ENCODE measurements around the gene CCNDBP1.

The CCNDBP1 gene

GRCh38 chr15:43210172-43210745, 25.1 kb downstream of the CCNDBP1 start:
- no peak for DNase-seq

GRCh38 chr15:43210807-43211206, 25.6 kb downstream of the CCNDBP1 start:
- Mint-ChIP-seq H3K27me3 (ENCODE audit: low read depth, poor library complexity) (peaks cover 49% of the 10 kb centered on the region), H3K9me3 (no peaks in the 10 kb centered on the region), H3K36me3 (ENCODE audit: low read depth) (no peaks in the 10 kb centered on the region)

More at GRCh38 chr15:43210172-43210745, 25.1 kb downstream of the CCNDBP1 start:
- no peaks in the 10 kb centered on the region for H3K9me3 Mint-ChIP-seq
- H3K27ac Mint-ChIP-seq, result no peak overlapping the region
- no peaks in the 10 kb centered on the region for H3K36me3 Mint-ChIP-seq (ENCODE audit: low read depth)
- H3K4me3 Mint-ChIP-seq, result no peak overlapping the region
- H3K27me3 Mint-ChIP-seq (ENCODE audit: low read depth, poor library complexity), result peaks cover 52% of the 10 kb centered on the region
- TF ChIP-seq CTCF (IDR thresholded peaks at IDR 0.05), result no peak
- peaks cover 7% of the 10 kb centered on the region for H3K4me1 Mint-ChIP-seq

GRCh38 chr15:43211224-43211735, 26.1 kb downstream of the CCNDBP1 start:
- Mint-ChIP-seq H3K4me3 (no peak overlapping the region), H3K4me1 (peaks cover 7% of the 10 kb centered on the region), H3K36me3 (ENCODE audit: low read depth) (no peaks in the 10 kb centered on the region), H3K27me3 (ENCODE audit: low read depth, poor library complexity) (peaks cover 47% of the 10 kb centered on the region), H3K9me3 (no peaks in the 10 kb centered on the region), H3K27ac (no peak overlapping the region)
- no peak for DNase-seq
- no peak for TF ChIP-seq CTCF (IDR thresholded peaks at IDR 0.05)

More at GRCh38 chr15:43210807-43211206, 25.6 kb downstream of the CCNDBP1 start:
- no peak overlapping the region for H3K4me3 Mint-ChIP-seq
- no peak for TF ChIP-seq CTCF (IDR thresholded peaks at IDR 0.05)
- H3K27ac Mint-ChIP-seq, result no peak overlapping the region
- DNase-seq, result no peak
- H3K4me1 Mint-ChIP-seq, result peaks cover 7% of the 10 kb centered on the region

- peaks cover 7% of the 10 kb centered on the region for H3K4me1 Mint-ChIP-seq
- no peaks in the 10 kb centered on the region for H3K36me3 Mint-ChIP-seq (ENCODE audit: low read depth)
- peaks cover 44% of the 10 kb centered on the region for H3K27me3 Mint-ChIP-seq (ENCODE audit: low read depth, poor library complexity)
- H3K9me3 Mint-ChIP-seq, result no peaks in the 10 kb centered on the region
- no peak for DNase-seq
- H3K27ac Mint-ChIP-seq, result no peak overlapping the region
- no peak for TF ChIP-seq CTCF (IDR thresholded peaks at IDR 0.05)
- no peak overlapping the region for H3K4me3 Mint-ChIP-seq
Observed at GRCh38 chr15:43212299-43212698, 27.1 kb downstream of the CCNDBP1 start.

- H3K4me1 Mint-ChIP-seq, result peaks cover 7% of the 10 kb centered on the region
- TF ChIP-seq CTCF (IDR thresholded peaks at IDR 0.05), result no peak
- H3K9me3 Mint-ChIP-seq, result no peaks in the 10 kb centered on the region
- H3K27ac Mint-ChIP-seq, result no peak overlapping the region
- H3K27me3 Mint-ChIP-seq (ENCODE audit: low read depth, poor library complexity), result peaks cover 39% of the 10 kb centered on the region
- H3K36me3 Mint-ChIP-seq (ENCODE audit: low read depth), result no peaks in the 10 kb centered on the region
- H3K4me3 Mint-ChIP-seq, result no peak overlapping the region
- DNase-seq, result no peak
Observed at GRCh38 chr15:43212951-43213350, 27.7 kb downstream of the CCNDBP1 start.

- H3K36me3 Mint-ChIP-seq (ENCODE audit: low read depth), result no peaks in the 10 kb centered on the region
- H3K4me1 Mint-ChIP-seq, result peaks cover 7% of the 10 kb centered on the region
- no peak overlapping the region for H3K4me3 Mint-ChIP-seq
- peaks cover 37% of the 10 kb centered on the region for H3K27me3 Mint-ChIP-seq (ENCODE audit: low read depth, poor library complexity)
- H3K9me3 Mint-ChIP-seq, result no peaks in the 10 kb centered on the region
- no peak overlapping the region for H3K27ac Mint-ChIP-seq
- no peak for TF ChIP-seq CTCF (IDR thresholded peaks at IDR 0.05)
- DNase-seq, result no peak
Observed at GRCh38 chr15:43213466-43213865, 28.3 kb downstream of the CCNDBP1 start.

All from nephron progenitor cell (in vitro differentiated cells).